Endothelial cell of umbilical vein (primary cell): ENCODE measurements around the gene LAMTOR5.
"Not testable (repeated sequence)": the region's sequence is repeated elsewhere in the genome, so short reads cannot be mapped to it uniquely, and the experiment has no call there.

ENCODE experiments used
- POLR2AphosphoS5 ChIP-seq: IDR thresholded peaks from 2 replicates; pipeline ENCODE4 v1.6.1; 2012; ENCODE audit warnings: low read depth, mild to moderate bottlenecking, control low read depth, low read length, moderate library complexity; ENCODE audit not compliant: insufficient read depth
- TF ChIP-seq, protein P1 (sequence below), 2 donors: IDR thresholded peaks; 1 replicate in 1 of 2; 2 replicates in 1 of 2; pipeline ENCODE4 v1.5.1; 2011; ENCODE audit warnings: low read length in 2 of 2, mild to moderate bottlenecking in 2 of 2, moderate library complexity in 2 of 2, control low read depth in 1 of 2, inconsistent platforms in 1 of 2, low read depth in 1 of 2; ENCODE audit not compliant: insufficient read depth in 1 of 2; ENCODE audit errors: extremely low read depth in 1 of 2

DNA sequence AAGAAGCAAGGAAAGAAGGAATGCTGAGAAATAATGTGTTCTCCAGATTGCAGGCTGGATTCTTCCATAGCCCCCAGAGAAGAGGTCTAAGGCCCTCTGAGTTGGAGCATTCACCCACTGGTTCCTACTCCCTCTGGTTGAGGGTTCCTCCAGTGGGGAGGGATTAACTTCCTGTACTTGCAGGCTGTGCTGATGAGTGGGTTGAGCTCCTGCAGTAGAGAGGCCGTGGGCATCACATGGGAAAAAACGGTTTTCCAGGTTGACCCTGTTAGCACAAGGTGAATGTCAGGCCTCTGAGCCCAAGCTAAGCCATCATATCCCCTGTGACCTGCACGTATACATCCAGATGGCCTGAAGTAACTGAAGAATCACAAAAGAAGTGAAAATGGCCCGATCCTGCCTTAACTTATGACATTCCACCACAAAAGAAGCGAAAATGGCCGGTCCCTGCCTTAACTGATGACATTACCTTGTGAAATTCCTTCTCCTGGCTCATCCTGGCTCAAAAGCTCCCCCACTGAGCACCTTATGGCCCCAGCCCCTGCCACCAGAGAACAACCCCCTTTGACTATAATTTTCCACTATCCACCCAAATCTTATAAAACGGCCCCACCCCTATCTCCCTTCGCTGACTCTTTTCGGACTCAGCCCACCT, 30.3 kb upstream of the LAMTOR5 start:
- TF ChIP-seq, protein P1, sequence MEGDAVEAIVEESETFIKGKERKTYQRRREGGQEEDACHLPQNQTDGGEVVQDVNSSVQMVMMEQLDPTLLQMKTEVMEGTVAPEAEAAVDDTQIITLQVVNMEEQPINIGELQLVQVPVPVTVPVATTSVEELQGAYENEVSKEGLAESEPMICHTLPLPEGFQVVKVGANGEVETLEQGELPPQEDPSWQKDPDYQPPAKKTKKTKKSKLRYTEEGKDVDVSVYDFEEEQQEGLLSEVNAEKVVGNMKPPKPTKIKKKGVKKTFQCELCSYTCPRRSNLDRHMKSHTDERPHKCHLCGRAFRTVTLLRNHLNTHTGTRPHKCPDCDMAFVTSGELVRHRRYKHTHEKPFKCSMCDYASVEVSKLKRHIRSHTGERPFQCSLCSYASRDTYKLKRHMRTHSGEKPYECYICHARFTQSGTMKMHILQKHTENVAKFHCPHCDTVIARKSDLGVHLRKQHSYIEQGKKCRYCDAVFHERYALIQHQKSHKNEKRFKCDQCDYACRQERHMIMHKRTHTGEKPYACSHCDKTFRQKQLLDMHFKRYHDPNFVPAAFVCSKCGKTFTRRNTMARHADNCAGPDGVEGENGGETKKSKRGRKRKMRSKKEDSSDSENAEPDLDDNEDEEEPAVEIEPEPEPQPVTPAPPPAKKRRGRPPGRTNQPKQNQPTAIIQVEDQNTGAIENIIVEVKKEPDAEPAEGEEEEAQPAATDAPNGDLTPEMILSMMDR (IDR thresholded peaks at IDR 0.05; ENCODE audit: extremely low read depth in 1 of 2, insufficient read depth in 1 of 2, low read depth in 1 of 2, low read length in 2 of 2): not testable (repeated sequence)
- TF ChIP-seq POLR2AphosphoS5: not testable (repeated sequence)
